Measurements from ENCODE around the gene POLR1D.

GRCh38 chr13:27634231-27634630 lies 12.5 kb downstream of the POLR1D start:
- TF ChIP-seq CTCF (IDR thresholded peaks at IDR 0.05), result no peak
- TF ChIP-seq SIN3A (IDR thresholded peaks at IDR 0.05; ENCODE audit: borderline replicate concordance, insufficient read depth, low read depth, low read length), result no peak
- TF ChIP-seq POLR2AphosphoS5 (IDR thresholded peaks at IDR 0.05; ENCODE audit: low read depth, low read length), result no peak

Data from Panc1 (cell line).